Osteoblast (primary cell): ENCODE results near the gene CDK15. TPM values are rescaled to one million over a fixed set of nuclear protein-coding genes. Genes with fewer than 3 reads are reported as not detected.

ENCODE experiments used
- DNase-seq: peaks from one replicate; pipeline ENCODE4 v3.0.0; 2011; ENCODE audit warnings: low spot score, mixed read lengths; ENCODE audit not compliant: insufficient read length; ENCODE audit errors: missing footprints
- H2AFZ ChIP-seq: 2 replicates; pipeline ENCODE4 v1.6.0; 2011; ENCODE audit warnings: mild to moderate bottlenecking, low read length
- H3K27ac ChIP-seq: 2 replicates; pipeline ENCODE4 v1.5.1; 2011; ENCODE audit warnings: mild to moderate bottlenecking, low read depth, low read length, moderate library complexity
- H3K27me3 ChIP-seq: 2 replicates; pipeline ENCODE4 v1.6.0; 2012; ENCODE audit warnings: mild to moderate bottlenecking, control low read depth, inconsistent platforms, low read length, moderate library complexity; ENCODE audit not compliant: insufficient read depth
- H3K36me3 ChIP-seq: 2 replicates; pipeline ENCODE4 v1.5.1; 2011; ENCODE audit warnings: mild to moderate bottlenecking, low read length, control low read depth, moderate library complexity; ENCODE audit not compliant: insufficient read depth
- H3K4me1 ChIP-seq: 2 replicates; pipeline ENCODE4 v1.5.1; 2011; ENCODE audit warnings: mild to moderate bottlenecking, low read length, control low read depth, moderate library complexity; ENCODE audit not compliant: insufficient read depth
- H3K4me2 ChIP-seq: 2 replicates; pipeline ENCODE4 v1.6.0; 2011; ENCODE audit warnings: mild to moderate bottlenecking, low read length; ENCODE audit not compliant: insufficient read depth
- H3K4me3 ChIP-seq: fragments of 200-600 bp; sonication (generic); 3 replicates; pipeline ENCODE4 v1.5.1; 2012; ENCODE audit warnings: mild to moderate bottlenecking, low read length, inconsistent platforms; ENCODE audit not compliant: insufficient read depth
- H3K79me2 ChIP-seq: 2 replicates; pipeline ENCODE4 v1.6.0; 2012; ENCODE audit warnings: mild to moderate bottlenecking, low read length, control low read depth, inconsistent platforms; ENCODE audit not compliant: insufficient read depth
- H3K9me3 ChIP-seq: 2 replicates; pipeline ENCODE4 v1.5.1; 2011; ENCODE audit warnings: low read depth, low read length, control low read depth
- H4K20me1 ChIP-seq: 2 replicates; pipeline ENCODE4 v1.6.0; 2012; ENCODE audit warnings: mild to moderate bottlenecking, low read length, control low read depth; ENCODE audit not compliant: insufficient read depth
- total RNA-seq: library from RNA; depleted of rRNA; stranded (reverse); fragments of >200 nt; gene quantifications from 2 replicates; pipeline ENCODE4 v1.2.3, GENCODE V29; 2012
- TF ChIP-seq, protein P1 (sequence below): IDR thresholded peaks from 2 replicates; pipeline ENCODE4 v1.5.1; 2011; ENCODE audit warnings: mild to moderate bottlenecking, low read depth, low read length, moderate library complexity; ENCODE audit errors: extremely low read depth

CDK15 gene
- total RNA-seq, 1 donor = 4.7 TPM

DNA sequence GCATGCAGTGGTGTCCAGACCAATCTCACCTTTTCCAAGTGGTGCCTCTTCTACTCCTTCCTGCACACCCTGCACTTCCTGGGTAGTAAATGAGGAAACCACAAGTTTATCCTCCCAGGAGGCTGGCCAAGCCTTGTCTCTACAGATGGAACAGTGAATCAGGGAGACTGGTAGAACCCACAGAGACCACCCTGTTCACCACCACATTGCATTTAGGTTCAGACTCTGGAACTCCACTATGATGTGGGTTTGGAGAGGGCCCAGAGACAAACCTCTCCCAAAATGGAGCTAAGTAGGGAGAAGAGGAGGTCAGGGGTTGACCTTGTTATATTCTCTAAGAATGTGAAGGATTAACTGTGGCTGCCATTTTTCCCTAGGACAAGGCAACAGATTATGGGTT is 124.5 kb downstream of the CDK15 start:
- H3K4me1 ChIP-seq = peaks cover 33% of the 10 kb centered on the region
- no peaks in the 10 kb centered on the region for H4K20me1 ChIP-seq
- peaks cover 2% of the 10 kb centered on the region for H3K9me3 ChIP-seq
- DNase-seq = no peak
- no peaks in the 10 kb centered on the region for H3K27me3 ChIP-seq
- no peaks in the 10 kb centered on the region for H3K36me3 ChIP-seq
- H3K79me2 ChIP-seq = no peaks in the 10 kb centered on the region
- TF ChIP-seq, protein P1, sequence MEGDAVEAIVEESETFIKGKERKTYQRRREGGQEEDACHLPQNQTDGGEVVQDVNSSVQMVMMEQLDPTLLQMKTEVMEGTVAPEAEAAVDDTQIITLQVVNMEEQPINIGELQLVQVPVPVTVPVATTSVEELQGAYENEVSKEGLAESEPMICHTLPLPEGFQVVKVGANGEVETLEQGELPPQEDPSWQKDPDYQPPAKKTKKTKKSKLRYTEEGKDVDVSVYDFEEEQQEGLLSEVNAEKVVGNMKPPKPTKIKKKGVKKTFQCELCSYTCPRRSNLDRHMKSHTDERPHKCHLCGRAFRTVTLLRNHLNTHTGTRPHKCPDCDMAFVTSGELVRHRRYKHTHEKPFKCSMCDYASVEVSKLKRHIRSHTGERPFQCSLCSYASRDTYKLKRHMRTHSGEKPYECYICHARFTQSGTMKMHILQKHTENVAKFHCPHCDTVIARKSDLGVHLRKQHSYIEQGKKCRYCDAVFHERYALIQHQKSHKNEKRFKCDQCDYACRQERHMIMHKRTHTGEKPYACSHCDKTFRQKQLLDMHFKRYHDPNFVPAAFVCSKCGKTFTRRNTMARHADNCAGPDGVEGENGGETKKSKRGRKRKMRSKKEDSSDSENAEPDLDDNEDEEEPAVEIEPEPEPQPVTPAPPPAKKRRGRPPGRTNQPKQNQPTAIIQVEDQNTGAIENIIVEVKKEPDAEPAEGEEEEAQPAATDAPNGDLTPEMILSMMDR = no peak
- H3K27ac ChIP-seq = no peak overlapping the region
- H2AFZ ChIP-seq = no peak overlapping the region
- H3K4me2 ChIP-seq = no peak overlapping the region
- H3K4me3 ChIP-seq = no peak overlapping the region

DNA sequence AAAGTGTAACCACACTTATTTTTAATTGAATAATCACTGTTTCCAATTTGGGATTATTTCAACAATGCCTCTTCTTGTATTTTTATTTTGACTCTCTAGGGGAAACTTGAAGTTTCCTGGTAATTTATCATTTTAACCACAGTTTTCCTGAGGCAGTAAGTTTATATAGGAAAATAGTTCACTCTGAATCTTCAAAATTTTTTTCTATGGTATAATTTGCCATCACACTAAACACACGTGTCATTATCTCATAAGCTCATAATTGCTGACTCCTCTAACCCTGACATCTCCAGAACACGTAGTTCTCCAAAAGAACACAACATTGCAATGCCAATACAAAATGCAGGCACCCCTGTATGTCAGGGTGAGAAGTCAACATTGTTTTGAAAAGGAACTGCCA is 125.1 kb downstream of the CDK15 start:
- Histone ChIP-seq H2AFZ (peak overlapping the region; percentile 69), H3K79me2 (no peaks in the 10 kb centered on the region), H3K36me3 (no peaks in the 10 kb centered on the region), H3K4me1 (peaks cover 33% of the 10 kb centered on the region), H4K20me1 (no peaks in the 10 kb centered on the region), H3K4me2 (peak overlapping the region; percentile 55), H3K9me3 (peaks cover 2% of the 10 kb centered on the region), H3K27me3 (no peaks in the 10 kb centered on the region), H3K4me3 (peak overlapping the region; percentile 26), H3K27ac (peak overlapping the region; percentile 70)
- TF ChIP-seq, protein P1 = no peak
- no peak for DNase-seq

DNA sequence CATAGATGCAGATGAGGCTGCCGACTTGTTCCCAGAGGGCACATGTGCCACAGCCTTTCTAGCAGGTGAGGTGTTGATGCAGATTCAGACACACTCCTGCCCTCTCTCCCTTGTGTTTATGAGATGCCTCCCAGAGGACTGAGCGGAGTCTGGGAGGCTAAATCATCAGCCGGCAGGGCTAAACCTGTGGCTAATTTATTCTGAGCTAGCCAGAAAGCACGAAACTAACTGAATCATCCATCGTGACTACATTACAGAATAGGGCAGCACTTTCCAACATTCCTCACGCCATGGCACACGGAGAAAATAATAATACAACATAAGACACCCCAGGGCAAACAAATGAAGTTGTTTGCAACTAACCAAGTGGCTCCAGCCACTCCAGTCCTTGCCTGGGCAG is 125.6 kb downstream of the CDK15 start:
- Histone ChIP-seq H3K4me2 (peak overlapping the region; percentile 55), H3K4me3 (peak overlapping the region; percentile 26), H3K79me2 (no peaks in the 10 kb centered on the region), H3K9me3 (peaks cover 2% of the 10 kb centered on the region), H4K20me1 (no peaks in the 10 kb centered on the region), H2AFZ (peak overlapping the region; percentile 69), H3K4me1 (peaks cover 33% of the 10 kb centered on the region), H3K36me3 (no peaks in the 10 kb centered on the region), H3K27me3 (no peaks in the 10 kb centered on the region), H3K27ac (peak overlapping the region; percentile 70)
- peak; percentile 90 for DNase-seq
- TF ChIP-seq, protein P1 = no peak

DNA sequence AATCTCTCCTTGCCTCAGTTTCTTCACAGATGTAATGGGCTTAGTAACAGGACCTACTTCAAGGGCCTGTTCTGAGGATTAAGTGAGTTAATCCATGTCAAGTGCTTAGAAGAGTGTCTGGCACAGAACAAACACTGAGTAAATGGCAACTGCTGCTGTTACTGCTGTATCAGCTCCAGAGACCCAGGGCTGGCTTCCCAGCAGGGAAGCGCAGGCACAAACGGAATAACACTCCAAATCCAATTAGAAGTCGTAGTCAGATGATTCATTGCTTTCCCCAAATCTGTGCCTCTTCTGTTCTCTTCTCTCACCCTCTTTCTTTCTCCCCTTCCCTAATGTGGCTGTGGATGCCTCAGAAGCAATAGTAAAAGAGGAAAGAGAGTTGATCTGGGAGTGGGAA is 126.2 kb downstream of the CDK15 start:
- peak overlapping the region; percentile 70 for H3K27ac ChIP-seq
- peaks cover 33% of the 10 kb centered on the region for H3K4me1 ChIP-seq
- no peaks in the 10 kb centered on the region for H3K36me3 ChIP-seq
- no peaks in the 10 kb centered on the region for H3K79me2 ChIP-seq
- no peaks in the 10 kb centered on the region for H4K20me1 ChIP-seq
- peak overlapping the region; percentile 55 for H3K4me2 ChIP-seq
- no peak overlapping the region for H2AFZ ChIP-seq
- no peak overlapping the region for H3K4me3 ChIP-seq
- no peaks in the 10 kb centered on the region for H3K27me3 ChIP-seq
- peaks cover 2% of the 10 kb centered on the region for H3K9me3 ChIP-seq
- TF ChIP-seq, protein P1 = no peak
- DNase-seq = peak; percentile 67
